Measurements from ENCODE around the gene BMX.

The BMX gene

DNA sequence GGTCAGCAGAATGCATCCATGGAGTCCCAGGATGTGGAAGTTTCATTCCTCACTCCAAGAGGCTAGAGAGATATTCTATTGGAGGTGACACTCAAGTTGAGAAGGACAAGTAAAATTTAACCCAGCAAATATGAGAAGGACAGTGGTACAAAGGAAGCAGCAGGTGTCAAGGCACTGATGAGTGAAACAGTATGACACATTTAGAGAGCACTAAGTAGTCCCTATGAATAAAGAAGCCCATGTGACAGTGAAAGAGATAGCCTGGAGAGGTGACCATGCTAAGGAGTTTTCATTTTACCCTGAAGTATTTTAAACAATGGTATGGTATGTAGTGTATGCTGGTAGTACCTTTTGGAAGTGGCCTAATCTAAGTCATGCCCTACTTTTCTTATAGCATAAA, 9.2 kb downstream of the BMX start:
- no peak overlapping the region for H3K4me3 ChIP-seq (ENCODE audit: low read depth, low read length)
- no peak overlapping the region for H3K9ac ChIP-seq (ENCODE audit: low read depth, low read length)
- H3K9me3 ChIP-seq (ENCODE audit: control insufficient read depth, insufficient read depth, low read length): no peaks in the 10 kb centered on the region
- no peaks in the 10 kb centered on the region for H3K27me3 ChIP-seq (ENCODE audit: control insufficient read depth, insufficient read depth, low read length)
- no peaks in the 10 kb centered on the region for H3K36me3 ChIP-seq (ENCODE audit: control insufficient read depth, insufficient read depth, low read length)
- no peaks in the 10 kb centered on the region for H3K4me1 ChIP-seq (ENCODE audit: control insufficient read depth, insufficient read depth, low read length)

DNA sequence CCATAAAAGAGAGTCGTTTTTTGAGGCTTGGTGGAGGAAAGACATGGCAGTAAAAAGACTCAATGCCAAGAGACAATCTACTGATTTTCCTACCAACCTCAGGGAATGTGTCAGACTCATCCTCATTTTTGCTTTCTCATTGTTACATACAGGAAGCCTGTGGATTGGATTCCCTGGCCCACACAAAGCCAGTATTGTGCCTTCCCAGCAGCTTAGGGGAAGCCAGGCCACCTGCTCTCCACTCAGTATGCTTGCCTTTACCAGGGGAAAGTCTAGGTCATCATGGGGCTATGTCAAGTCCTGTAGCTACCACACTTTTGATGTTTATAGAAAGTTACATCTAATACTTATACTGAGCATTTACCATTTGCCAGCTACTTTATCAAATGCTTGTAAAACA, 11.0 kb downstream of the BMX start:
- Histone ChIP-seq H3K36me3 (ENCODE audit: control insufficient read depth, insufficient read depth, low read length) (no peaks in the 10 kb centered on the region), H3K4me1 (ENCODE audit: control insufficient read depth, insufficient read depth, low read length) (no peaks in the 10 kb centered on the region), H3K9ac (ENCODE audit: low read depth, low read length) (no peak overlapping the region), H3K9me3 (ENCODE audit: control insufficient read depth, insufficient read depth, low read length) (no peaks in the 10 kb centered on the region), H3K4me3 (ENCODE audit: low read depth, low read length) (no peak overlapping the region), H3K27me3 (ENCODE audit: control insufficient read depth, insufficient read depth, low read length) (no peaks in the 10 kb centered on the region)

DNA sequence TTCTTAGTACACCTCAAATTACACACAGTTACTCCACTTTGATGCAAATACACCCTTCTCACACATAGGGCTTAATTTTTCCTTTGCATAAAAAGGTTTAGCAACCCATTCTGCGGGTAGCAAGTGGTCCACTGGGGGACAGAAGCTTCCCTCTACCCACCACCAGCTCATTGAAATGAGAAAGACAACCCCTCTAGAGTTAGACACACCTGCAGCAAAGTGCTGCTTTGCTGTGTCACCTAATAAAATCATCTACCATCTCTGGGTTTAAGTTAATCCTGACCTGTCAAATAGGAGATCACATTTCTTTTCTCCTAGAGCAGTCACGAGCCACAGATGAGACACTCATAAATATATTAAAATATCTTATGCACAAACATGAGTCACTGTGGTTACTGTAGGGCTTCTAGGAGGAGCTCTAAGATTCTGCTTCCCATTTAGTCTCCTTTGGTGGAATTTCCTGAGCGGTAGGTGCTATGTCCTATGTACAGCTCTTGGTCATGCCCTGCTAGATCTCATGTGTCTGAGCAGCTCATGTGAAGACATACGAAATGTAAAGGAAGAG, 11.9 kb downstream of the BMX start:
- Histone ChIP-seq H3K4me3 (ENCODE audit: low read depth, low read length) (no peak overlapping the region), H3K4me1 (ENCODE audit: control insufficient read depth, insufficient read depth, low read length) (no peaks in the 10 kb centered on the region), H3K27me3 (ENCODE audit: control insufficient read depth, insufficient read depth, low read length) (no peaks in the 10 kb centered on the region), H3K9me3 (ENCODE audit: control insufficient read depth, insufficient read depth, low read length) (no peaks in the 10 kb centered on the region), H3K9ac (ENCODE audit: low read depth, low read length) (no peak overlapping the region), H3K36me3 (ENCODE audit: control insufficient read depth, insufficient read depth, low read length) (no peaks in the 10 kb centered on the region)

DNA sequence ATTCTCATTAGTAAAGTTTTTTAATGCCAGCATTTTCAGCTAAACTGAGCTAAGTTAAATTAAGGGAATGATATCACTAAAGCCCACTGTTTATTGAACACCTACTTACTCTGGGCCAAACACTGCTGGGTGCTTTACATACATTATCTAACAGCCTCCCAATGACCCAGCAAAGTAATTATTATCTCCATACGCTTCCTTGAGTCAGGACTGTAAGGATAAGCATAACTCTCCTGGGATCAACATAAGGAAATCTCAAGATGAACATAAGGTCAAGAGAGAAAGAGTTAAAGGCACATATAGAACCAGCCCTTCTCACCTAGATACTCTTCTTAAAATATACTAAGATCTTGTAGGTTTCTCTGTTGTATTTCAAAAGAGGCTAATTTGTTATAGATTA, 13.7 kb downstream of the BMX start:
- H3K9me3 ChIP-seq (ENCODE audit: control insufficient read depth, insufficient read depth, low read length): no peaks in the 10 kb centered on the region
- no peak overlapping the region for H3K9ac ChIP-seq (ENCODE audit: low read depth, low read length)
- H3K4me3 ChIP-seq (ENCODE audit: low read depth, low read length): no peak overlapping the region
- no peaks in the 10 kb centered on the region for H3K36me3 ChIP-seq (ENCODE audit: control insufficient read depth, insufficient read depth, low read length)
- H3K4me1 ChIP-seq (ENCODE audit: control insufficient read depth, insufficient read depth, low read length): no peaks in the 10 kb centered on the region
- no peaks in the 10 kb centered on the region for H3K27me3 ChIP-seq (ENCODE audit: control insufficient read depth, insufficient read depth, low read length)

DNA sequence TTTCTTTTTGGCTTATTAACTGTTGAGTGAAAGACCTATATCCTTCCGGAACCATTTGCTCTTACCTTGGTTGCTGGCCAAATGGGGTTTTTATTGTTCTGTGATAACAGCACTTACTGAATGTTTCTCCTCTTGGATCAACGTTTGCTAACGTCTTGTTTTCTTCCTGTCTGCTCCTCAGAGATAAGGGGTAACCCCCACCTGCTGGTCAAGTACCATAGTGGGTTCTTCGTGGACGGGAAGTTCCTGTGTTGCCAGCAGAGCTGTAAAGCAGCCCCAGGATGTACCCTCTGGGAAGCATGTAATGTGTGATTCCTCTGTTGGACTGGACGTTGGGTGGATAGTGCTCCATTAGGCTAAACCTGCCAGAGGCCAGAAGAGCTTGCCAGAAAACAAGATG, 15.3 kb downstream of the BMX start:
- Histone ChIP-seq H3K36me3 (ENCODE audit: control insufficient read depth, insufficient read depth, low read length) (no peaks in the 10 kb centered on the region), H3K9ac (ENCODE audit: low read depth, low read length) (no peak overlapping the region), H3K27me3 (ENCODE audit: control insufficient read depth, insufficient read depth, low read length) (no peaks in the 10 kb centered on the region), H3K4me1 (ENCODE audit: control insufficient read depth, insufficient read depth, low read length) (no peaks in the 10 kb centered on the region), H3K4me3 (ENCODE audit: low read depth, low read length) (no peak overlapping the region), H3K9me3 (ENCODE audit: control insufficient read depth, insufficient read depth, low read length) (no peaks in the 10 kb centered on the region)

DNA sequence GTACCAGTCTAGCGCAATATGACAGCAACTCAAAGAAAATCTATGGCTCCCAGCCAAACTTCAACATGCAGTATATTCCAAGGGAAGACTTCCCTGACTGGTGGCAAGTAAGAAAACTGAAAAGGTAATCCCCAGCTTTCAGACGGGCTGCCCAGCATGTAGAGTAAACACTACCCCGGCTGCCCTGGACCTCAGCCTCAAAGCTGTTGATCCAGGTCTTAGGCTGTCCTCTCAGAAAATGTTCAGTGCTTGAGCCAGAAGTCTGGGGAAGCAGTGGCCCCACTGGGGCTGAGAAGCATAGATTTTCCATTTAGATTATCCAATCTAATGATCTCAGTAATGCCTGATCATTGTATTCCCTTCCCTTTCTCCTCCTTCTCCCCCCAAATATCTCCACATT, 21.9 kb downstream of the BMX start:
- Histone ChIP-seq H3K9ac (ENCODE audit: low read depth, low read length) (no peak overlapping the region), H3K9me3 (ENCODE audit: control insufficient read depth, insufficient read depth, low read length) (no peaks in the 10 kb centered on the region), H3K4me3 (ENCODE audit: low read depth, low read length) (no peak overlapping the region), H3K36me3 (ENCODE audit: control insufficient read depth, insufficient read depth, low read length) (no peaks in the 10 kb centered on the region), H3K4me1 (ENCODE audit: control insufficient read depth, insufficient read depth, low read length) (no peaks in the 10 kb centered on the region), H3K27me3 (ENCODE audit: control insufficient read depth, insufficient read depth, low read length) (no peaks in the 10 kb centered on the region)

DNA sequence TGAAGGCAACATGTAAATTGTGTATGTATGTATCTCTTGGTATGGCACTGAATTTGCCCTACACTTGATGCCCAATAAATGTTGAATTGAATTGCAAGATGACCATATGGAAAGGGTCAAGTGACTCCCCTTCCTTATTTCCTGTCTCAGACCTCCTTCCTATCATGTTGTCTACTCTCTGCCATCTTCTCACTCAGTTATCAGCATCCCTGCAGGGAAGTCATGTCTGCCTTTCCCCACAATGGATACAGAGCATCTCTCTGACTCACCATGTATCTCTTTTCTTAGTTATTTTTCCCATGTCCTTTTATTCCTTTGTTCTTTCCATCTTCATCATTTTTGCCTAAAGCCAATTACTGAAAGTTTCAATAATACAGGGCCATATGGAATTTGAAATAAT, 22.5 kb downstream of the BMX start:
- Histone ChIP-seq H3K27me3 (ENCODE audit: control insufficient read depth, insufficient read depth, low read length) (no peaks in the 10 kb centered on the region), H3K9ac (ENCODE audit: low read depth, low read length) (no peak overlapping the region), H3K36me3 (ENCODE audit: control insufficient read depth, insufficient read depth, low read length) (no peaks in the 10 kb centered on the region), H3K4me1 (ENCODE audit: control insufficient read depth, insufficient read depth, low read length) (no peaks in the 10 kb centered on the region), H3K9me3 (ENCODE audit: control insufficient read depth, insufficient read depth, low read length) (no peaks in the 10 kb centered on the region), H3K4me3 (ENCODE audit: low read depth, low read length) (no peak overlapping the region)

DNA sequence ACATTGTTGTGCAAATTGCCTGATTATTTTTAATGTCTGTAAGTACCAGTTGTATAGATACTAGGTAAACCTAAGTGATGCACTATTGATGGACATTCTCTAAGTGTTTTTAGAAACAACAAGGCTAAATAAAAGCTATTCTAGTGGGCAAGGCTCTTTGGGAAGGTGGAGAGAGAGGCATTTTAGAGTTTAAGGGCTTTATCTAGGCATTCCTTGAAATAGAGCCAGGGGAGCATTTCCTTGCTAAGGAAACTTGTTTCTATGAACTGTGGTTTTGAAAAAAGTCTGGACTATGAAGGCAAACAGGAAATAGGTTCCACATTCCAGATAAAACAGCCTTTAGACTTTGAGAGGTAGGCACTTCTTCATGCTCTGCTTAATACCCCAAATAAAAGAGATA, 23.8 kb downstream of the BMX start:
- no peaks in the 10 kb centered on the region for H3K9me3 ChIP-seq (ENCODE audit: control insufficient read depth, insufficient read depth, low read length)
- no peaks in the 10 kb centered on the region for H3K4me1 ChIP-seq (ENCODE audit: control insufficient read depth, insufficient read depth, low read length)
- no peak overlapping the region for H3K9ac ChIP-seq (ENCODE audit: low read depth, low read length)
- no peaks in the 10 kb centered on the region for H3K27me3 ChIP-seq (ENCODE audit: control insufficient read depth, insufficient read depth, low read length)
- H3K4me3 ChIP-seq (ENCODE audit: low read depth, low read length): no peak overlapping the region
- H3K36me3 ChIP-seq (ENCODE audit: control insufficient read depth, insufficient read depth, low read length): no peaks in the 10 kb centered on the region

DNA sequence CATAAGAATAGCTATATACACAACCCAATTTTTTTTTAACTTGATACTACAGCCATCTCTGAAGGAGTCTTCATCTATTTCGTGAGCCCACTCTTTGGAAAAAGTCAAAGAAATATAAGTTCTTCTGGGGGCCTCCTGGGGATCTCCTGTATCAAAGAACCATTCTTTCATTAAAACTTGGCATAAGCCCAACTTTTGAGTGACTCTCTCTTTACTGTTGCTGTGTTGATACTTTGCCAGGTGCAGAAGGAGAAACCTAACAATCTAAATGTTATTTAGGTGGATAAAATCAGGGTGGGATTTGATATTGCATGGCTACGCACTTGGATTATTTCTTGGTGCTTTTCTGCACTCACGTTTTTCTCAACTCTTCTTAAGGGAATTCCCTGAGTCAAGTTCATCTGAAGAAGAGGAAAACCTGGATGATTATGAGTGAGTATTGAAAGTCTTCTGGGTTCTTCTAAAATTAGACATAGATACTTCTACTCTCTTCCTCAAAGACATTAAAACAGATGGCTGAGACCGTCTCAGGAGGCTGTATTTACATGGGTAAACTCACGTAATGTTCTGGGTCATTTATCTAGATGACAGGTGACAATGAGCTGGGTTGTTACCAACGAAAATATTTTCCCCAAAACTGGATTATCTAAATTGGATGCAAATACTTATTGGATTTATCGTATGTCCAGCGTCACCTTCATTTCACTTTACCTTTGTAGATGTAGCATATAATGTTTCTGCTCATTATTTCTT, 25.2 kb downstream of the BMX start:
- no peaks in the 10 kb centered on the region for H3K27me3 ChIP-seq (ENCODE audit: control insufficient read depth, insufficient read depth, low read length)
- H3K36me3 ChIP-seq (ENCODE audit: control insufficient read depth, insufficient read depth, low read length): no peaks in the 10 kb centered on the region
- no peaks in the 10 kb centered on the region for H3K9me3 ChIP-seq (ENCODE audit: control insufficient read depth, insufficient read depth, low read length)
- no peak overlapping the region for H3K9ac ChIP-seq (ENCODE audit: low read depth, low read length)
- no peak overlapping the region for H3K4me3 ChIP-seq (ENCODE audit: low read depth, low read length)
- H3K4me1 ChIP-seq (ENCODE audit: control insufficient read depth, insufficient read depth, low read length): no peaks in the 10 kb centered on the region

DNA sequence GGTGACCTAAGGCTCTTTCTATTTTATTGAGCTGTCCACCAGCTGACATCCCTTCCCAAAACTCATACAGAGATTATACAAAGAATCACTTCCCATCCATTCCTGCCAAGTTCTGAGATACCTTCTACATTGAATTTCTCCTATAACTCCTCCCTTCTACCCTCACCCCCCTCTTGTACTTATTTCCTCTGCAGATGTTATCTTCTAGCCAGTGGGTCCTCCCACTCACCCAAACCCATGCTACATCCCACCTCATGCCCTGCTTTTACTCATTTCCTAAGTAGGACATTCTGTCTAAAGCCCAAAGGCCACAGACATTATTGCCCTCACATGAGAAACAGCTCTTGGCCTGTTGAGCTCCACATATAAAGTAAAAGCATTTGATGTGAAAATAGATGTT, 28.6 kb downstream of the BMX start:
- Histone ChIP-seq H3K9ac (ENCODE audit: low read depth, low read length) (no peak overlapping the region), H3K4me3 (ENCODE audit: low read depth, low read length) (no peak overlapping the region), H3K27me3 (ENCODE audit: control insufficient read depth, insufficient read depth, low read length) (no peaks in the 10 kb centered on the region), H3K36me3 (ENCODE audit: control insufficient read depth, insufficient read depth, low read length) (no peaks in the 10 kb centered on the region), H3K4me1 (ENCODE audit: control insufficient read depth, insufficient read depth, low read length) (no peaks in the 10 kb centered on the region), H3K9me3 (ENCODE audit: control insufficient read depth, insufficient read depth, low read length) (no peaks in the 10 kb centered on the region)

DNA sequence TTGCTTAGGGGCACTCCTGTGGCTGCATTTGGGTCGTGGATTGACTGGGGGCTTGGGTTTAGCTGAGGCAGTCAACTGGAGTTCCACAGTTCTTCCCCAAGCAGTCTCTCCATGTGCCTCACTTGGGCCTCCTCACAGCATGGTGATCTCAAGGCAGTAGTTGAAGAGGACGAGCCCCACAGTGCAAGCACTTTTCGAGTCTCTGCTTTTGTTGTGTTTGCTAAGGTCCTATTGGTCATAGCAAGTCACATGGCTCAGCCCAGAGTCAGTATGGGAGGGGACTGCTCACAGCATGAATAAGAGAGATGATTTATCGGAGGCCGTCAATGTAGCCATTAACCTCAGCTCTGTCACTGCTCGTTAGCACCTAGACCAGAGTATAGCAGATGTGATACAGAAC, 29.7 kb downstream of the BMX start:
- Histone ChIP-seq H3K4me1 (ENCODE audit: control insufficient read depth, insufficient read depth, low read length) (no peaks in the 10 kb centered on the region), H3K9ac (ENCODE audit: low read depth, low read length) (no peak overlapping the region), H3K9me3 (ENCODE audit: control insufficient read depth, insufficient read depth, low read length) (no peaks in the 10 kb centered on the region), H3K27me3 (ENCODE audit: control insufficient read depth, insufficient read depth, low read length) (no peaks in the 10 kb centered on the region), H3K4me3 (ENCODE audit: low read depth, low read length) (no peak overlapping the region), H3K36me3 (ENCODE audit: control insufficient read depth, insufficient read depth, low read length) (no peaks in the 10 kb centered on the region)

DNA sequence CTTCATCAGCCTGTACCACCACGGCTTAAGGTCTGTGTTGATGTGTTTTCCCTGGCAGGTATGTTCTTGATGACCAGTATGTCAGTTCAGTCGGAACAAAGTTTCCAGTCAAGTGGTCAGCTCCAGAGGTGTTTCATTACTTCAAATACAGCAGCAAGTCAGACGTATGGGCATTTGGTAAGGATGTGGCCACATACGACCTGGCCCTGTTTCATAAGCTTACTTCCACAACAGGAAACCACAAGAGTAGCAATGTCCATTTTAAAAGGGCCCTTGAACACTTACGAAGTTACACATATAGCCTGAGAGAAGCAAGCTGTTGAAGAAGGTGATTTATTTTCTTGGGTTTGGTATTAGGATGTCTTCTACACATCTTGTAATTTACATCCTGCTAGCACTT, 46.1 kb downstream of the BMX start:
- no peaks in the 10 kb centered on the region for H3K4me1 ChIP-seq (ENCODE audit: control insufficient read depth, insufficient read depth, low read length)
- no peak overlapping the region for H3K4me3 ChIP-seq (ENCODE audit: low read depth, low read length)
- no peak overlapping the region for H3K9ac ChIP-seq (ENCODE audit: low read depth, low read length)
- no peaks in the 10 kb centered on the region for H3K27me3 ChIP-seq (ENCODE audit: control insufficient read depth, insufficient read depth, low read length)
- no peaks in the 10 kb centered on the region for H3K9me3 ChIP-seq (ENCODE audit: control insufficient read depth, insufficient read depth, low read length)
- H3K36me3 ChIP-seq (ENCODE audit: control insufficient read depth, insufficient read depth, low read length): no peaks in the 10 kb centered on the region

Data from iPS-15b (cell line).